ENCODE data around the gene URB1. TPM values are rescaled to one million over a fixed set of nuclear protein-coding genes. Genes with fewer than 3 reads are reported as not detected.

URB1 gene
- polyA plus RNA-seq, 1 of the 3 experiments (the other 2 are of a cell fraction), result 9.9 TPM

- no peak overlapping the region for H3K27ac ChIP-seq (ENCODE audit: low read depth in 2 of 2, low read length in 1 of 2)
- no peaks in the 10 kb centered on the region for H3F3A ChIP-seq (replicated peaks; ENCODE audit: insufficient read depth)
- H3K79me2 ChIP-seq (ENCODE audit: insufficient read depth), result peaks cover 22% of the 10 kb centered on the region; the same call in 1 of the 2 replicates
- no peak for DNase-seq
- ChIA-PET POLR2A (no interaction called here), CTCF (no interaction called here)
- WGBS (ENCODE audit: low lambda C conversion rate), result 86% methylated on average over 3 of the region's 7 CpGs
- no peaks in the 10 kb centered on the region for H4K20me1 ChIP-seq (ENCODE audit: insufficient read depth)
- H3K36me3 ChIP-seq (replicated peaks in 1 of 2; ENCODE audit: control insufficient read depth in 1 of 2, insufficient read depth in 2 of 2, low read length in 1 of 2), result peaks cover 60 to 91% of the 10 kb centered on the region in 2 experiments
- TF ChIP-seq TCF12 (IDR thresholded peaks at IDR 0.05) (no peak), MAX (IDR thresholded peaks at IDR 0.05; ENCODE audit: low read depth) (no peak), SMC3 (IDR thresholded peaks at IDR 0.05; ENCODE audit: low read depth, low read length) (no peak), MXI1 (IDR thresholded peaks at IDR 0.05; ENCODE audit: low read depth, low read length) (no peak), POLR2AphosphoS5 (IDR thresholded peaks at IDR 0.05; ENCODE audit: low read depth, low read length) (no peak), SIN3A (IDR thresholded peaks at IDR 0.05; ENCODE audit: borderline replicate concordance, low read depth, low read length) (no peak), EZH2phosphoT487 (IDR thresholded peaks at IDR 0.05; ENCODE audit: borderline replicate concordance, low read depth) (no peak), RAD21 (IDR thresholded peaks at IDR 0.05; ENCODE audit: low read length) (no peak), FOXJ3 (CRISPR knock-in tag; IDR thresholded peaks at IDR 0.05) (no peak), YY1 (IDR thresholded peaks at IDR 0.05; ENCODE audit: low read depth) (no peak), TAF1 (IDR thresholded peaks at IDR 0.05; ENCODE audit: borderline replicate concordance, low read depth, low read length) (no peak), FOSL2 (IDR thresholded peaks at IDR 0.05; ENCODE audit: borderline replicate concordance, low read depth) (no peak), USF1 (IDR thresholded peaks at IDR 0.05; ENCODE audit: borderline replicate concordance, low read depth) (no peak), NFIC (IDR thresholded peaks at IDR 0.05; ENCODE audit: borderline replicate concordance) (no peak), MEF2A (IDR thresholded peaks at IDR 0.05; ENCODE audit: borderline replicate concordance, low read depth) (no peak), USF2 (IDR thresholded peaks at IDR 0.05; ENCODE audit: borderline replicate concordance, low read depth, low read length) (no peak)
- TF ChIP-seq, protein P1, sequence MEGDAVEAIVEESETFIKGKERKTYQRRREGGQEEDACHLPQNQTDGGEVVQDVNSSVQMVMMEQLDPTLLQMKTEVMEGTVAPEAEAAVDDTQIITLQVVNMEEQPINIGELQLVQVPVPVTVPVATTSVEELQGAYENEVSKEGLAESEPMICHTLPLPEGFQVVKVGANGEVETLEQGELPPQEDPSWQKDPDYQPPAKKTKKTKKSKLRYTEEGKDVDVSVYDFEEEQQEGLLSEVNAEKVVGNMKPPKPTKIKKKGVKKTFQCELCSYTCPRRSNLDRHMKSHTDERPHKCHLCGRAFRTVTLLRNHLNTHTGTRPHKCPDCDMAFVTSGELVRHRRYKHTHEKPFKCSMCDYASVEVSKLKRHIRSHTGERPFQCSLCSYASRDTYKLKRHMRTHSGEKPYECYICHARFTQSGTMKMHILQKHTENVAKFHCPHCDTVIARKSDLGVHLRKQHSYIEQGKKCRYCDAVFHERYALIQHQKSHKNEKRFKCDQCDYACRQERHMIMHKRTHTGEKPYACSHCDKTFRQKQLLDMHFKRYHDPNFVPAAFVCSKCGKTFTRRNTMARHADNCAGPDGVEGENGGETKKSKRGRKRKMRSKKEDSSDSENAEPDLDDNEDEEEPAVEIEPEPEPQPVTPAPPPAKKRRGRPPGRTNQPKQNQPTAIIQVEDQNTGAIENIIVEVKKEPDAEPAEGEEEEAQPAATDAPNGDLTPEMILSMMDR (IDR thresholded peaks at IDR 0.05), result no peak
- H3K9ac ChIP-seq, result no peak overlapping the region
- H3K9me3 ChIP-seq, result no peaks in the 10 kb centered on the region
- no peaks in the 10 kb centered on the region for H3K4me1 ChIP-seq (ENCODE audit: control insufficient read depth in 1 of 2, insufficient read depth in 2 of 2, low read depth in 1 of 2, low read length in 1 of 2)
- H3K9me2 ChIP-seq, result no peaks in the 10 kb centered on the region
- no peaks in the 10 kb centered on the region for H3K27me3 ChIP-seq (ENCODE audit: insufficient read depth)
- H3K4me2 ChIP-seq, result no peak overlapping the region
- no peak overlapping the region for H3K4me3 ChIP-seq (ENCODE audit: low read depth in 2 of 2, low read length in 1 of 2)
- H2AFZ ChIP-seq (ENCODE audit: low read depth), result no peak overlapping the region
These were observed 73.8 kb downstream of the URB1 start for GRCh38 chr21:32319012-32319411.
